OCI-M2 (cell line): ENCODE results near the gene LRRC52.

Experiments used
- DNase-seq: peaks from one replicate; lab custom pipeline; 2025; ENCODE audit not compliant: unreplicated experiment; lab: John Stamatoyannopoulos, UW

Gene LRRC52

GRCh38 chr1:165543532-165544438 lies at the start of gene LRRC52:
Gene LRRC52 (plus strand): TSS chr1:165544000. CDS start chr1:165544297, 297 bp downstream.
- DNase-seq, result no peak

- no peak for DNase-seq
Observed at GRCh38 chr1:165494949-165495857, 48.6 kb upstream of the LRRC52 start.

GRCh38 chr1:165495858-165496205 lies 48.0 kb upstream of the LRRC52 start:
- no peak for DNase-seq

GRCh38 chr1:165496501-165496900 lies 47.3 kb upstream of the LRRC52 start:
- DNase-seq, result no peak

GRCh38 chr1:165497069-165498013 lies 46.5 kb upstream of the LRRC52 start:
- DNase-seq, result no peak

GRCh38 chr1:165501330-165501969 lies 42.4 kb upstream of the LRRC52 start:
- no peak for DNase-seq

GRCh38 chr1:165501970-165502348 lies 41.8 kb upstream of the LRRC52 start:
- DNase-seq, result no peak

GRCh38 chr1:165507570-165507969 lies 36.2 kb upstream of the LRRC52 start:
- DNase-seq, result no peak

GRCh38 chr1:165508291-165508690 lies 35.5 kb upstream of the LRRC52 start:
- DNase-seq, result no peak

GRCh38 chr1:165512816-165513215 lies 31.0 kb upstream of the LRRC52 start:
- no peak for DNase-seq

GRCh38 chr1:165516469-165516868 lies 27.3 kb upstream of the LRRC52 start:
- no peak for DNase-seq

GRCh38 chr1:165520646-165521045 lies 23.2 kb upstream of the LRRC52 start:
- no peak for DNase-seq

- no peak for DNase-seq
Observed at GRCh38 chr1:165524639-165525285, 19.0 kb upstream of the LRRC52 start.

GRCh38 chr1:165525708-165526107 lies 18.1 kb upstream of the LRRC52 start:
- no peak for DNase-seq

- no peak for DNase-seq
Observed at GRCh38 chr1:165527251-165528007, 16.4 kb upstream of the LRRC52 start.

GRCh38 chr1:165531021-165531420 lies 12.8 kb upstream of the LRRC52 start:
- DNase-seq, result no peak

- DNase-seq, result no peak
Observed at GRCh38 chr1:165532053-165532452, 11.7 kb upstream of the LRRC52 start.

- DNase-seq, result no peak
Observed at GRCh38 chr1:165533254-165533653, 10.5 kb upstream of the LRRC52 start.

- DNase-seq, result no peak
Observed at GRCh38 chr1:165536016-165536415, 7.8 kb upstream of the LRRC52 start.
